ENCODE results near the gene MSH3.
"Not testable (repeated sequence)": the region's sequence is repeated elsewhere in the genome, so short reads cannot be mapped to it uniquely, and the experiment has no call there.

The MSH3 gene

GRCh38 chr5:80711216-80711615, 56.8 kb downstream of the MSH3 start:
- FAIRE-seq: no peak

GRCh38 chr5:80711938-80712337, 57.5 kb downstream of the MSH3 start:
- FAIRE-seq: no peak

- FAIRE-seq: no peak
These were observed 58.5 kb downstream of the MSH3 start for GRCh38 chr5:80712919-80713318.

- FAIRE-seq: no peak
These were observed 59.2 kb downstream of the MSH3 start for GRCh38 chr5:80713631-80714030.

- FAIRE-seq: no peak
These were observed 60.3 kb downstream of the MSH3 start for GRCh38 chr5:80714570-80715298.

GRCh38 chr5:80715887-80716286, 61.4 kb downstream of the MSH3 start:
- FAIRE-seq: no peak

GRCh38 chr5:80720181-80720580, 65.7 kb downstream of the MSH3 start:
- no peak for FAIRE-seq

- FAIRE-seq: no peak
These were observed 68.5 kb downstream of the MSH3 start for GRCh38 chr5:80722916-80723315.

- FAIRE-seq: no peak
These were observed 71.0 kb downstream of the MSH3 start for GRCh38 chr5:80725446-80725845.

- no peak for FAIRE-seq
These were observed 82.3 kb downstream of the MSH3 start for GRCh38 chr5:80736730-80737129.

- FAIRE-seq: no peak
These were observed 84.0 kb downstream of the MSH3 start for GRCh38 chr5:80738466-80738865.

- FAIRE-seq: no peak
These were observed 84.6 kb downstream of the MSH3 start for GRCh38 chr5:80739057-80739456.

GRCh38 chr5:80739496-80739895, 85.0 kb downstream of the MSH3 start:
- no peak for FAIRE-seq

GRCh38 chr5:80739898-80740297, 85.4 kb downstream of the MSH3 start:
- no peak for FAIRE-seq

GRCh38 chr5:80740488-80740887, 86.0 kb downstream of the MSH3 start:
- not testable (repeated sequence) for FAIRE-seq

GRCh38 chr5:80740999-80741398, 86.5 kb downstream of the MSH3 start:
- FAIRE-seq: no peak

- FAIRE-seq: no peak
These were observed 89.7 kb downstream of the MSH3 start for GRCh38 chr5:80744149-80744548.

GRCh38 chr5:80745490-80745889, 91.0 kb downstream of the MSH3 start:
- FAIRE-seq: no peak

GRCh38 chr5:80747922-80748321, 93.5 kb downstream of the MSH3 start:
- no peak for FAIRE-seq

GRCh38 chr5:80752427-80752826, 98.0 kb downstream of the MSH3 start:
- FAIRE-seq: no peak

- FAIRE-seq: no peak
These were observed 99.3 kb downstream of the MSH3 start for GRCh38 chr5:80753712-80754111.

- no peak for FAIRE-seq
These were observed 100.4 kb downstream of the MSH3 start for GRCh38 chr5:80754900-80755299.

- FAIRE-seq: no peak
These were observed 101.2 kb downstream of the MSH3 start for GRCh38 chr5:80755626-80756025.

GRCh38 chr5:80756292-80756691, 101.8 kb downstream of the MSH3 start:
- FAIRE-seq: no peak

- no peak for FAIRE-seq
These were observed 102.8 kb downstream of the MSH3 start for GRCh38 chr5:80757290-80757689.
